ENCODE measurements around the gene HOXB3. TPM values are rescaled to one million over a fixed set of nuclear protein-coding genes. Genes with fewer than 3 reads are reported as not detected.

The HOXB3 gene
- total and polyA plus RNA-seq, 5 experiments from 2014 or later: 0.19 to 8.1 (median 7.2) TPM; not detected in 2

GRCh38 chr17:48623583-48623982, 33.5 kb upstream of the HOXB3 start:
- H3K9me3 Mint-ChIP-seq: peaks cover 0 to 2% (median 0%) of the 10 kb centered on the region in 9 donors
- peaks cover 0 to 6% (median 0%) of the 10 kb centered on the region in 3 donors for H3K36me3 Mint-ChIP-seq

DNA sequence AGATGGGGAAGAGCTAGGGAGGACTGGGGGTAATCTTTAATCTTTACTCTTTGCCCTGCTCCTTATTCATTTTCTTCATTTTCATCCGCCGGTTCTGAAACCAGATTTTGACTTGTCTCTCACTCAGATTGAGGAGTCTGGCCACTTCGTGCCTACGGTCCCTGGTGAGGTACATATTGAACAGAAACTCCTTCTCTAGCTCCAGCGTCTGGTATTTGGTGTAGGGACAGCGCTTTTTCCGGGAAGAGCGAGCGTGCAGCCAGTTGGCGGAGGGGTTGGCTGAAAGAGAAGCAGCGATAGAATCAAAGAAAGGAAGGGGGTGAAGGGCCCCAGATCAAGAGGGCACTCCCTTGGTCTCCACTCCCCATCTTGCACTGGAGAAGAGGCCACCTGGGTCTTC, 32.8 kb upstream of the HOXB3 start:
- Mint-ChIP-seq H3K4me1 (peaks cover 13 to 37% (median 26%) of the 10 kb centered on the region in 4 donors), H3K27ac (peak overlapping the region in 1 of 10 donors; percentile 73), H3K9me3 (peaks cover 0 to 2% (median 0%) of the 10 kb centered on the region in 9 donors), H3K36me3 (peaks cover 0 to 8% (median 0%) of the 10 kb centered on the region in 3 donors), H3K27me3 (peaks cover 50 to 96% (median 78%) of the 10 kb centered on the region in 5 donors), H3K4me3 (no peak overlapping the region)
- DNase-seq (no peak), ATAC-seq (no peak)
- POLR2A ChIA-PET: interaction anchor here (0.6 to 1.7 kb wide), 2 partner anchors 10 to 15 kb away, joined by 3 to 4 read pairs; no protein-coding TSS in a partner anchor

More at GRCh38 chr17:48623583-48623982, 33.5 kb upstream of the HOXB3 start:
- POLR2A ChIA-PET: no interaction called here
- peaks cover 49 to 96% (median 78%) of the 10 kb centered on the region in 5 donors for H3K27me3 Mint-ChIP-seq
- peak overlapping the region in 2 of 10 donors; percentile 1 to 20 for H3K4me3 Mint-ChIP-seq
- H3K27ac Mint-ChIP-seq: peak overlapping the region in 1 of 10 donors; percentile 29
- DNase-seq (no peak), ATAC-seq (no peak)
- peaks cover 10 to 31% (median 21%) of the 10 kb centered on the region in 4 donors for H3K4me1 Mint-ChIP-seq

GRCh38 chr17:48621410-48622392, 31.7 kb upstream of the HOXB3 start:
- POLR2A ChIA-PET: interaction anchor here (0.6 to 1.7 kb wide), 2 partner anchors 9 to 12 kb away, joined by 3 to 4 read pairs; no protein-coding TSS in a partner anchor
- DNase-seq: no peak

GRCh38 chr17:48620461-48621139, 30.6 kb upstream of the HOXB3 start:
- H3K36me3 Mint-ChIP-seq: peaks cover 0 to 5% (median 0%) of the 10 kb centered on the region in 3 donors
- DNase-seq: no peak
- POLR2A ChIA-PET: no interaction called here
- H3K4me3 Mint-ChIP-seq: no peak overlapping the region
- peaks cover 0 to 2% (median 0%) of the 10 kb centered on the region in 9 donors for H3K9me3 Mint-ChIP-seq
- peaks cover 57 to 98% (median 81%) of the 10 kb centered on the region in 5 donors for H3K27me3 Mint-ChIP-seq
- ATAC-seq: no peak
- H3K4me1 Mint-ChIP-seq: peaks cover 11 to 33% (median 23%) of the 10 kb centered on the region in 4 donors
- H3K27ac Mint-ChIP-seq: peak overlapping the region in 2 of 10 donors; percentile 6 to 57

More at GRCh38 chr17:48621410-48622392, 31.7 kb upstream of the HOXB3 start:
- Mint-ChIP-seq H3K36me3 (peaks cover 0 to 8% (median 0%) of the 10 kb centered on the region in 3 donors), H3K9me3 (peaks cover 0 to 2% (median 0%) of the 10 kb centered on the region in 9 donors), H3K27me3 (peaks cover 53 to 96% (median 78%) of the 10 kb centered on the region in 5 donors), H3K4me1 (peaks cover 14 to 43% (median 28%) of the 10 kb centered on the region in 4 donors), H3K4me3 (no peak overlapping the region), H3K27ac (peak overlapping the region in 1 of 10 donors; percentile 51)
- ATAC-seq: no peak

- no peak for DNase-seq
- peaks cover 12 to 33% (median 24%) of the 10 kb centered on the region in 4 donors for H3K4me1 Mint-ChIP-seq
- peaks cover 0 to 5% (median 0%) of the 10 kb centered on the region in 3 donors for H3K36me3 Mint-ChIP-seq
- peaks cover 62 to 98% (median 84%) of the 10 kb centered on the region in 5 donors for H3K27me3 Mint-ChIP-seq
- H3K27ac Mint-ChIP-seq: no peak overlapping the region
- no peak for ATAC-seq
- POLR2A ChIA-PET: interaction anchor here (0.6 kb wide), 2 partner anchors 280 to 511 kb away, joined by 3 to 4 read pairs; no protein-coding TSS in a partner anchor
- peaks cover 0 to 2% (median 0%) of the 10 kb centered on the region in 9 donors for H3K9me3 Mint-ChIP-seq
- H3K4me3 Mint-ChIP-seq: peak overlapping the region in 5 of 10 donors; percentile 13 to 50 (median 42)
Measured at GRCh38 chr17:48619826-48620449, 29.9 kb upstream of the HOXB3 start.

- DNase-seq (peak; percentile 61 to 87 (median 80)), ATAC-seq (peak; percentile 69 to 80)
- peaks cover 0 to 10% (median 0%) of the 10 kb centered on the region in 3 donors for H3K36me3 Mint-ChIP-seq
- no peak overlapping the region for H3K27ac Mint-ChIP-seq
- peaks cover 0 to 2% (median 0%) of the 10 kb centered on the region in 9 donors for H3K9me3 Mint-ChIP-seq
- H3K27me3 Mint-ChIP-seq: peaks cover 53 to 100% (median 86%) of the 10 kb centered on the region in 5 donors
- H3K4me3 Mint-ChIP-seq: peak overlapping the region in 9 of 10 donors; percentile 41 to 64 (median 58)
- POLR2A ChIA-PET: interaction anchor here (0.8 to 1.5 kb wide), 2 partner anchors 8 to 20 kb away, joined by 3 read pairs; partner anchors contain the start of gene HOXB9
- H3K4me1 Mint-ChIP-seq: peaks cover 19 to 48% (median 34%) of the 10 kb centered on the region in 4 donors
Measured at GRCh38 chr17:48618256-48618896, 28.3 kb upstream of the HOXB3 start.

DNA sequence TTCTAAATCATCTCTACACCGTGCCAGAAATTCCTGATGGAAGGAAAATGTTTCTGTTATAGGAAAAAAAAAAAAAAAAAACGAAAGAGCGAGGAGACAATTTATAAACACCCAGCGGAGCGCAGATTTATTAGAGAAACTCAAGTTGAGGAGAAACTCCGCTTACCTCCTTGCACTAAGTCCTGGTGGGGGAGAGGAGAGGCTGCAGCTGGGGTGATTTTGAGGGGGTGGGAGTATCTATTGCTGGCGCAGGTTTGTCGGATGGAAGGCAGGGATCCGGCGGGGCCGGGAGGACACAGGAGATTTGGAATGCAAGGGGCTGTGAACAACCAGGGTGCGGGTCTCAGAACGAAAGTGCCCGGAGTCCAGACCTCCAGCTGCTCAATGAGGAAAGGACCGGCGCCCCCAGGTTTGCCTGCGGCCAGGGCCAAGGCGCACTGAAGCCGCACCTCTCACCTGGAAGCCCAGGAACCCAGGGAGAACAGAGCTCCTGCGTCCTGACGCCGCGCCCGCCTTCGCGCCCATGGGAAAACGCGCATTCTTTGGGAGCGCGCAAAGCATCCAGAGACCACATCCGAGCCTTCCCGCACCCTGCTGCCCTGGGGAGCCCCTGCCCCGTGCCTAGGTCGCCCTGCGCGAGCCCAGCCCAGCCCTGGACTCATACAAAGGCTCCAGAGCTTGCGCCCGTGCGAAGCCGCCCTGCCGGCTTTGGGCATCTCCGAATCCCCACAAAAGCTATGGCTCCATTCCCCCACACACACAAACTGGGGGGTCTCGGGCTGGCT, 27.6 kb upstream of the HOXB3 start:
- ATAC-seq: no peak
- Mint-ChIP-seq H3K4me3 (peak overlapping the region in 3 of 10 donors; percentile 2 to 21 (median 13)), H3K36me3 (peaks cover 0 to 13% (median 0%) of the 10 kb centered on the region in 3 donors), H3K27ac (no peak overlapping the region), H3K9me3 (peaks cover 0 to 2% (median 0%) of the 10 kb centered on the region in 9 donors), H3K4me1 (peaks cover 23 to 55% (median 38%) of the 10 kb centered on the region in 4 donors), H3K27me3 (peaks cover 51 to 100% (median 84%) of the 10 kb centered on the region in 5 donors)
- POLR2A ChIA-PET: interaction anchor here (0.7 to 1.5 kb wide), 4 partner anchors 9 to 951 kb away, joined by 3 to 4 read pairs (median 4); partner anchors contain the start of gene HOXB9
- no peak for DNase-seq

DNA sequence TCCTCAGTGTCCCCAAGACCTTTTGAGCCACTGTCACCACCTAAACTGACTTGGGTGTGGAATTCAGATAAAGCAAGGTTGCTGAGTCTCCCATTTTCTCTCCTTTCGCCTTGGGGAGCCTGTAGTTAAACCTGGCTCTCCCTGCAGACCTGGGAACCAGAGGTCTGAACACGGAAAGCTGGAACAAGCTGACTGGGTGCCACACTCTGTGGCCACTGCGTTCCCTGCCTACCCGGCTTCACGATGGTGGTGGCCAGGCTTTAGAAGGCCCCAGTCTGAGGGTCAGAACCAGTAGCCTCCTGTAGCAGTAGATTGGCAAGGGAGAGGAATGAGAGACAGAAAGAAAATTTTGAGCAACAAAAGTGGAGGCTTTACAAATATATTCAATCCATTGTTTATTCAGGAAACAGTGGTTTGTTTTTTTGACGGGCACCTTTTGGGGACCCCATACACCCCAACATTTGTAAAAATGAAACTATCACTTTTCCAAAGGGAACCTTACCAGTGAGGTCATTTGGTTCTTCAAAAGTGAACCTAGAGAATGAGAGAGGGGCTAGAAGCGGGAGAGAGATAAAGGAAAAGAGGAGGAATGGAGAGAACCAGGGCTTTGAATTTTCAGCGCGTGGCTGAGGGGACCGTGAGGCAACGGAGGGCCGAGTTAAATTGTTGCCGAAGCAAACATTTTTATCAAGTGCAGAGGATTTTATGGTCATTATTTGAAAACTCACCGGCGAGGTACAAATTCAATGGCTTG, 26.9 kb upstream of the HOXB3 start:
- ATAC-seq: no peak
- Mint-ChIP-seq H3K36me3 (peaks cover 0 to 14% (median 0%) of the 10 kb centered on the region in 3 donors), H3K4me3 (peak overlapping the region in 4 of 10 donors; percentile 2 to 49 (median 22)), H3K4me1 (peaks cover 27 to 63% (median 43%) of the 10 kb centered on the region in 4 donors), H3K27me3 (peaks cover 47 to 100% (median 83%) of the 10 kb centered on the region in 5 donors), H3K27ac (no peak overlapping the region), H3K9me3 (peaks cover 0 to 2% (median 0%) of the 10 kb centered on the region in 9 donors)
- DNase-seq: no peak
- POLR2A ChIA-PET: no interaction called here

GRCh38 chr17:48615963-48616716, 26.1 kb upstream of the HOXB3 start:
- Mint-ChIP-seq H3K9me3 (peaks cover 0 to 2% (median 0%) of the 10 kb centered on the region in 9 donors), H3K4me1 (peaks cover 29 to 70% (median 49%) of the 10 kb centered on the region in 4 donors), H3K4me3 (peak overlapping the region in 2 of 10 donors; percentile 21 to 26), H3K27me3 (peaks cover 45 to 100% (median 82%) of the 10 kb centered on the region in 5 donors), H3K36me3 (peaks cover 0 to 12% (median 0%) of the 10 kb centered on the region in 3 donors), H3K27ac (no peak overlapping the region)
- DNase-seq (no peak), ATAC-seq (no peak)
- POLR2A ChIA-PET: no interaction called here
